Caki2 (cell line): Measurements from ENCODE around the gene EIF5A. TPM values are rescaled to one million over a fixed set of nuclear protein-coding genes. Genes with fewer than 3 reads are reported as not detected.

Source experiments
- DNase-seq: peaks from one replicate; pipeline ENCODE4 v3.0.0-alpha.2; 2015; ENCODE audit warnings: low read depth
- in situ Hi-C: cut with HindIII; loops from 2 replicates; pipeline ENCODE4 v1.10.0; 2016; ENCODE audit warnings: low sequenced_read_pairs, low pct_unique_long_range_greater_than_20kb, mixed read lengths
- total RNA-seq: library from RNA; depleted of rRNA; stranded (reverse); fragments of >200 nt; shearing (Covaris generic); gene quantifications from 2 replicates; pipeline ENCODE4 v1.2.3, GENCODE V29; 2014; ENCODE audit warnings: low replicate concordance; rRNA removed

The EIF5A gene
- 483 and 624 TPM in 2 replicates for total RNA-seq

GRCh38 chr17:7306911-7307685, at the start of gene EIF5A:
Gene EIF5A (plus strand): TSS chr17:7307628. CDS start chr17:7309636, 2,008 bp downstream.
- DNase-seq = peak; percentile 99
- in situ Hi-C loops = no loop called here

- no peak for DNase-seq
- in situ Hi-C loops = no loop called here
Measured at GRCh38 chr17:7258731-7259554, 48.5 kb upstream of the EIF5A start.

- no peak for DNase-seq
- in situ Hi-C loops = no loop called here
Measured at GRCh38 chr17:7259555-7259889, 47.9 kb upstream of the EIF5A start.

- in situ Hi-C loops = no loop called here
- no peak for DNase-seq
Measured at GRCh38 chr17:7260151-7260550, 47.3 kb upstream of the EIF5A start.

- in situ Hi-C loops = no loop called here
- DNase-seq = no peak
Measured at GRCh38 chr17:7260651-7261378, 46.6 kb upstream of the EIF5A start.

GRCh38 chr17:7261379-7262191, 45.8 kb upstream of the EIF5A start:
- in situ Hi-C loops = no loop called here
- DNase-seq = no peak

- in situ Hi-C loops = no loop called here
- DNase-seq = no peak
Measured at GRCh38 chr17:7262192-7262934, 45.1 kb upstream of the EIF5A start, which contains the start of gene CLDN7. Gene CLDN7 (minus strand): TSS chr17:7262478. CDS start chr17:7262043, 435 bp downstream.

- no peak for DNase-seq
Measured at GRCh38 chr17:7262935-7263800, 44.3 kb upstream of the EIF5A start.

GRCh38 chr17:7263801-7264078, 43.7 kb upstream of the EIF5A start:
- no peak for DNase-seq
- in situ Hi-C loops = no loop called here

More at GRCh38 chr17:7262935-7263800, 44.3 kb upstream of the EIF5A start:
- in situ Hi-C loops = no loop called here

GRCh38 chr17:7266784-7267183, 40.6 kb upstream of the EIF5A start:
- DNase-seq = no peak
- in situ Hi-C loops = no loop called here

GRCh38 chr17:7279448-7279847, 28.0 kb upstream of the EIF5A start:
- no peak for DNase-seq
- in situ Hi-C loops = no loop called here

GRCh38 chr17:7280519-7281073, 26.8 kb upstream of the EIF5A start:
- DNase-seq = peak; percentile 73
- in situ Hi-C loops = no loop called here

GRCh38 chr17:7281074-7281952, 26.1 kb upstream of the EIF5A start, which contains the start of gene SLC2A4:
Gene SLC2A4 (plus strand): TSS chr17:7281718. CDS start chr17:7281935, 217 bp downstream.
- in situ Hi-C loops = no loop called here
- DNase-seq = peak; percentile 95

GRCh38 chr17:7281953-7282751, 25.3 kb upstream of the EIF5A start:
- in situ Hi-C loops = no loop called here
- no peak for DNase-seq
